IMR-90 (cell line): Measurements from ENCODE around the gene HSPB9. TPM values are rescaled to one million over a fixed set of nuclear protein-coding genes. Genes with fewer than 3 reads are reported as not detected.

Experiments
- ATAC-seq: fragments of 200-7000 bp; cut with Tn5 transposase; 2 replicates; pipeline ENCODE4 v1.9.1; 2020; ENCODE audit warnings: low read depth, mild to moderate bottlenecking, moderate library complexity
- BruUV-seq: library from RNA; stranded (reverse); fragments of 400-500 nt; replicated peaks from 2 replicates; lab custom pipeline; 2021; lab: Mats Ljungman, UMichigan
- CTCF ChIA-PET: fragments of 300-600 bp; formaldehyde crosslinking; extraction: SDS; loops from one replicate; lab custom pipeline; 2021; ENCODE audit warnings: antibody characterized with exemption; lab: Yijun Ruan, JAX
- POLR2A ChIA-PET: fragments of 300-600 bp; sonication (Branson Sonifier 250); formaldehyde crosslinking; loops from one replicate; lab custom pipeline; 2022; ENCODE audit warnings: antibody characterized with exemption; ENCODE audit not compliant: unreplicated experiment; lab: Charles Lee
- DNase-seq: peaks from one replicate; pipeline ENCODE4 v3.0.0; 2013
- H2AFZ ChIP-seq: replicated peaks from 2 replicates; pipeline ENCODE3; 2013; ENCODE audit warnings: low read length, mild to moderate bottlenecking; ENCODE audit not compliant: poor library complexity
- H2AK5ac ChIP-seq: 2 replicates; pipeline ENCODE4 v1.6.1; 2013; ENCODE audit warnings: low read depth, low read length, inconsistent platforms
- H2AK9ac ChIP-seq: replicated peaks from 2 replicates; pipeline ENCODE3; 2013; ENCODE audit warnings: mild to moderate bottlenecking, low read depth, low read length, moderate library complexity; ENCODE audit not compliant: poor library complexity
- H2BK120ac ChIP-seq: 2 replicates; pipeline ENCODE4 v1.6.1; 2013; ENCODE audit warnings: low read depth, low read length, inconsistent platforms
- H2BK15ac ChIP-seq: 3 replicates; pipeline ENCODE4 v1.6.1; 2013; ENCODE audit warnings: low read depth, low read length, inconsistent platforms
- H2BK20ac ChIP-seq: 2 replicates; pipeline ENCODE4 v1.6.1; 2013; ENCODE audit warnings: low read depth, mild to moderate bottlenecking, inconsistent platforms, low read length, moderate library complexity
- H2BK5ac ChIP-seq: 2 replicates; pipeline ENCODE4 v1.6.1; 2013; ENCODE audit warnings: mild to moderate bottlenecking, low read depth, low read length, inconsistent platforms; ENCODE audit not compliant: poor library complexity, severe bottlenecking
- H3K14ac ChIP-seq: replicated peaks from 2 replicates; pipeline ENCODE4 v1.6.1; 2013; ENCODE audit warnings: low read depth, low read length, inconsistent platforms
- H3K18ac ChIP-seq: 2 replicates; pipeline ENCODE4 v1.6.1; 2013; ENCODE audit warnings: low read depth, low read length, control low read depth
- H3K23ac ChIP-seq: 2 replicates; pipeline ENCODE4 v1.6.1; 2013; ENCODE audit warnings: low read depth, low read length, inconsistent platforms
- H3K27ac ChIP-seq: 2 replicates; pipeline ENCODE4 v1.5.1; 2013; ENCODE audit warnings: mild to moderate bottlenecking, control low read depth, low read length; ENCODE audit not compliant: insufficient read depth
- H3K27me3 ChIP-seq: 2 replicates; pipeline ENCODE4 v1.6.1; 2013; ENCODE audit warnings: low read length; ENCODE audit not compliant: control insufficient read depth, insufficient read depth
- H3K36me3 ChIP-seq: 2 replicates; pipeline ENCODE4 v1.6.1; 2013; ENCODE audit warnings: low read length, mixed read lengths; ENCODE audit not compliant: control insufficient read depth, insufficient read depth
- H3K4ac ChIP-seq: 2 replicates; pipeline ENCODE4 v1.6.1; 2013; ENCODE audit warnings: low read depth, low read length, inconsistent platforms
- H3K4me1 ChIP-seq: 2 replicates; pipeline ENCODE4 v1.6.1; 2013; ENCODE audit warnings: low read length, mixed read lengths; ENCODE audit not compliant: control insufficient read depth, insufficient read depth
- H3K4me2 ChIP-seq: 2 replicates; pipeline ENCODE4 v1.6.1; 2013; ENCODE audit warnings: low read depth, mild to moderate bottlenecking, control low read depth, low read length, moderate library complexity
- H3K4me3 ChIP-seq: 2 replicates; pipeline ENCODE4 v1.5.1; 2013; ENCODE audit warnings: low read depth, mild to moderate bottlenecking, control low read depth, low read length, moderate library complexity; ENCODE audit not compliant: insufficient read depth
- H3K56ac ChIP-seq: 2 replicates; pipeline ENCODE4 v1.6.1; 2013; ENCODE audit warnings: low read length, inconsistent platforms; ENCODE audit not compliant: insufficient read depth; ENCODE audit errors: extremely low read depth
- H3K79me1 ChIP-seq, 2 experiments: 2 replicates each; pipeline ENCODE4 v1.6.1; 2013; ENCODE audit warnings: low read length in 2 of 2, inconsistent platforms in 1 of 2, low read depth in 1 of 2
- H3K9ac ChIP-seq: 2 replicates; pipeline ENCODE4 v1.6.1; 2013; ENCODE audit warnings: low read depth, low read length, control low read depth
- H3K9me1 ChIP-seq: 2 replicates; pipeline ENCODE4 v1.6.1; 2013; ENCODE audit warnings: low read length, inconsistent platforms; ENCODE audit not compliant: insufficient read depth
- H3K9me3 ChIP-seq: 2 replicates; pipeline ENCODE4 v1.6.1; 2013; ENCODE audit warnings: low read length; ENCODE audit not compliant: control insufficient read depth, insufficient read depth
- H4K20me1 ChIP-seq: 2 replicates; pipeline ENCODE4 v1.6.1; 2013; ENCODE audit warnings: low read length, inconsistent platforms; ENCODE audit not compliant: insufficient read depth
- H4K5ac ChIP-seq: 2 replicates; pipeline ENCODE4 v1.6.1; 2013; ENCODE audit warnings: mild to moderate bottlenecking, low read depth, low read length, control low read depth
- H4K8ac ChIP-seq, 2 experiments: 2 replicates each; pipeline ENCODE4 v1.6.1; 2013; ENCODE audit warnings: low read depth in 2 of 2, low read length in 2 of 2, control low read depth in 1 of 2, inconsistent platforms in 1 of 2
- H4K91ac ChIP-seq: 2 replicates; pipeline ENCODE4 v1.6.1; 2013; ENCODE audit warnings: low read depth, low read length, inconsistent platforms; ENCODE audit not compliant: insufficient read depth
- CEBPB ChIP-seq: IDR thresholded peaks from 2 replicates; pipeline ENCODE4 v1.6.1; 2012; ENCODE audit warnings: low read depth, low read length, improper control_type of control experiment
- CHD1 ChIP-seq: IDR thresholded peaks from 2 replicates; pipeline ENCODE4 v1.6.1; 2012; ENCODE audit warnings: low read depth, low read length, improper control_type of control experiment
- FOS ChIP-seq: fragments of 150-350 bp; IDR thresholded peaks from 2 replicates; pipeline ENCODE4 v1.6.1; 2016; ENCODE audit warnings: low read depth, low read length
- MAFK ChIP-seq: IDR thresholded peaks from 2 replicates; pipeline ENCODE4 v1.6.1; 2012; ENCODE audit warnings: low read depth, low read length, improper control_type of control experiment
- MAZ ChIP-seq: IDR thresholded peaks from 2 replicates; pipeline ENCODE4 v1.6.1; 2012; ENCODE audit warnings: low read depth, mild to moderate bottlenecking, low read length, improper control_type of control experiment, moderate library complexity, borderline replicate concordance
- MXI1 ChIP-seq: IDR thresholded peaks from 2 replicates; pipeline ENCODE4 v1.6.1; 2012; ENCODE audit warnings: low read depth, mild to moderate bottlenecking, low read length, moderate library complexity, borderline replicate concordance
- NFE2L2 ChIP-seq: fragments of 150-350 bp; IDR thresholded peaks from 2 replicates; pipeline ENCODE4 v1.6.1; 2016; ENCODE audit warnings: low read depth, mild to moderate bottlenecking, low read length
- POLR2A ChIP-seq: IDR thresholded peaks from 2 replicates; pipeline ENCODE4 v1.6.1; 2012; ENCODE audit warnings: mild to moderate bottlenecking, low read depth, low read length
- RAD21 ChIP-seq: IDR thresholded peaks from 2 replicates; pipeline ENCODE4 v1.6.1; 2012; ENCODE audit warnings: low read length, improper control_type of control experiment
- RCOR1 ChIP-seq: IDR thresholded peaks from 2 replicates; pipeline ENCODE4 v1.6.1; 2012; ENCODE audit warnings: mild to moderate bottlenecking, low read length, improper control_type of control experiment; ENCODE audit not compliant: insufficient replicate concordance
- RFX5 ChIP-seq: IDR thresholded peaks from 2 replicates; pipeline ENCODE4 v1.8.0; 2012; ENCODE audit warnings: low read depth, mild to moderate bottlenecking, low read length, moderate library complexity
- SMC3 ChIP-seq: fragments of 150-350 bp; IDR thresholded peaks from 2 replicates; pipeline ENCODE4 v1.6.1; 2016; ENCODE audit warnings: low read depth, mild to moderate bottlenecking, antibody characterized with exemption, low read length, moderate library complexity
- WGBS, 2 experiments: methylation state at CpG; one replicate each; pipeline versions ENCODE4 v1.1.5 to v1.1.7; 2013; ENCODE audit warnings: missing lambda C conversion rate in 2 of 2; ENCODE audit not compliant: insufficient read length in 1 of 2; ENCODE audit errors: extremely low coverage in 2 of 2; 5-methylcytosine and 5-hydroxymethylcytosine counted together
- dilution Hi-C: fragments of 300-500 bp; cut with HindIII; formaldehyde crosslinking; loops from one replicate; pipeline ENCODE4 v1.14.3; 2018; ENCODE audit warnings: low sequenced_read_pairs; ENCODE audit not compliant: unreplicated experiment
- in situ Hi-C: fragments of 300-500 bp; cut with MboI; formaldehyde crosslinking; loops from 3 replicates; pipeline ENCODE4 v1.14.3; 2019; ENCODE audit warnings: low sequenced_read_pairs, inconsistent platforms, mixed read lengths
- intact Hi-C: fragments of 100-400 bp; cut with micrococcal nuclease; formaldehyde crosslinking; loops from 2 replicates; pipeline ENCODE4 v1.10.0; 2022
- polyA plus RNA-seq, 3 experiments: library from polyadenylated mRNA; depleted of rRNA; stranded (reverse); fragments of >200 nt; gene quantifications; 2 replicates each; pipeline ENCODE4 v1.2.3, GENCODE V29; 2012; ENCODE audit warnings: low replicate concordance in 1 of 3
- total RNA-seq: library from RNA; depleted of rRNA; stranded (reverse); fragments of >200 nt; gene quantifications from 2 replicates; pipeline ENCODE4 v1.2.3, GENCODE V29; 2012
- TF ChIP-seq, protein P1 (sequence below): fragments of 150-350 bp; IDR thresholded peaks from 2 replicates; pipeline ENCODE4 v1.6.1; 2016; ENCODE audit warnings: low read depth, mild to moderate bottlenecking, low read length, moderate library complexity, borderline replicate concordance
- TF ChIP-seq, protein P2 (sequence below): fragments of 150-350 bp; IDR thresholded peaks from 2 replicates; pipeline ENCODE4 v1.6.1; 2017; ENCODE audit warnings: mild to moderate bottlenecking, antibody characterized with exemption, low read length, low read depth
- TF ChIP-seq, protein P3 (sequence below): conservative IDR thresholded peaks from 2 replicates; pipeline ENCODE4 v1.5.1; 2012; ENCODE audit warnings: mild to moderate bottlenecking, low read depth, low read length, improper control_type of control experiment

The HSPB9 gene
- total and polyA plus RNA-seq, 2 of the 4 experiments (the other 2 are of a cell fraction): not detected

DNA sequence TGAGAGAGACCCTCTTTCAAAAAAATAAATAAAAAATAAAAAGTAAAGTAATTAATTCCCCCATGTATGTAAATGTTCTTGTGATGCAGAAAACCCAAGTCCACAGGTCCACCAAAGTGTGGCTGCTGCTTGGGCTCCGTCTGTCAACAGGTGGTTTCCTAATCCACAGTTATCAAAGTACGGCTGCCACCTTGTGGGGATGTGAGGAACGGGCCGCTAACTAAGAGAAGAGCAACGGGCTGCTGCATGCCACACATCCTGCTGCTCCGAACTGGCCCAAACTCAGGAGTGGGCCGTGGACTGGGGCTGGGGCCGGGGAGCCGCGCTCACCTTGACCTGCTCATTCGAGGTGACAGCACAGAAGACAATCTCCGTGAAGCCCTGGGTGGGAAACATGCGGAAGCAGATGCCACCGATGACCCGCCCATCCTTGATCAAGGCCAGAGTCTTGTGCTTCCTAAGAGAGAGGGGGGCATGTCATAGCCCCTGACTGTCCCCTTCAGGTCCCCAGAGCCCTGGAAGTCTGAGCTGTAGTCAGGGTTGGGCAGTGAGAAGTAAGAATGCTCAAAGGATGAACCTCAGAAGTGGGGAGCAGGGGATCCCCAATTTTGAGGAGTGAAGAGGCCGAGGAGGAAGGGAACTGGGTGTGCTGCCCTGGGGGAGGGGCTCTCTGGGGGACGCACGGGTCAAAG, 5.8 kb upstream of the HSPB9 start:
- H3K23ac ChIP-seq: no peak overlapping the region
- dilution Hi-C loops (no loop called here), in situ Hi-C loops (no loop called here), intact Hi-C loops (loop anchor here (1.0 kb wide), 2 partner anchors 92 to 154 kb away; no protein-coding TSS in a partner anchor)
- peaks cover 11% of the 10 kb centered on the region for H3K4me1 ChIP-seq
- H4K8ac ChIP-seq: no peak overlapping the region
- ChIA-PET POLR2A (no interaction called here), CTCF (no interaction called here)
- peaks cover 4% of the 10 kb centered on the region; the same call in 1 of the 2 replicates for H3K9me1 ChIP-seq
- no TSS peak for BruUV-seq
- no peak overlapping the region for H3K56ac ChIP-seq
- no peak overlapping the region for H2BK15ac ChIP-seq
- H3K4me3 ChIP-seq: no peak overlapping the region
- H2BK5ac ChIP-seq: no peak overlapping the region
- 55% methylated on average over 9 of the region's 18 CpGs; no CpG with 5 or more reads in 1 of the 2 experiments for WGBS, 2 experiments
- peaks cover 3% of the 10 kb centered on the region; the same call in 1 of the 2 replicates for H4K20me1 ChIP-seq
- peak overlapping the region; percentile 4 for H2AK9ac ChIP-seq
- no peak overlapping the region for H3K4me2 ChIP-seq
- H3K27me3 ChIP-seq: no peaks in the 10 kb centered on the region
- peaks cover 23% of the 10 kb centered on the region for H3K36me3 ChIP-seq
- H3K9ac ChIP-seq: no peak overlapping the region
- no peak overlapping the region for H2BK120ac ChIP-seq
- H3K79me1 ChIP-seq: peaks cover 10 to 12% of the 10 kb centered on the region in 2 experiments; a peak in 3 of 4 replicates
- H4K5ac ChIP-seq: no peak overlapping the region
- peak; percentile 44 for ATAC-seq
- no peak overlapping the region for H2BK20ac ChIP-seq
- peak overlapping the region; percentile 50 for H2AFZ ChIP-seq
- no peak overlapping the region for H3K27ac ChIP-seq
- 0 out of 2 replicates have a peak overlapping the region, but pooled peaks have one; percentile 38 for H2AK5ac ChIP-seq
- no peak overlapping the region for H3K18ac ChIP-seq
- no peaks in the 10 kb centered on the region for H3K9me3 ChIP-seq
- no peak overlapping the region for H4K91ac ChIP-seq
- DNase-seq: peak; percentile 79
- H3K4ac ChIP-seq: no peak overlapping the region
- no peak overlapping the region for H3K14ac ChIP-seq
- TF ChIP-seq, protein P1, sequence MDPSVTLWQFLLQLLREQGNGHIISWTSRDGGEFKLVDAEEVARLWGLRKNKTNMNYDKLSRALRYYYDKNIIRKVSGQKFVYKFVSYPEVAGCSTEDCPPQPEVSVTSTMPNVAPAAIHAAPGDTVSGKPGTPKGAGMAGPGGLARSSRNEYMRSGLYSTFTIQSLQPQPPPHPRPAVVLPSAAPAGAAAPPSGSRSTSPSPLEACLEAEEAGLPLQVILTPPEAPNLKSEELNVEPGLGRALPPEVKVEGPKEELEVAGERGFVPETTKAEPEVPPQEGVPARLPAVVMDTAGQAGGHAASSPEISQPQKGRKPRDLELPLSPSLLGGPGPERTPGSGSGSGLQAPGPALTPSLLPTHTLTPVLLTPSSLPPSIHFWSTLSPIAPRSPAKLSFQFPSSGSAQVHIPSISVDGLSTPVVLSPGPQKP: no peak
- TF ChIP-seq POLR2A: no peak
- no peak for TF ChIP-seq MAFK
- no peak for TF ChIP-seq CHD1
- no peak for TF ChIP-seq RCOR1
- TF ChIP-seq CEBPB: peak; percentile 47; the same call in 1 of the 2 replicates
- peak; percentile 83 for TF ChIP-seq SMC3
- no peak for TF ChIP-seq MAZ
- TF ChIP-seq, protein P2, sequence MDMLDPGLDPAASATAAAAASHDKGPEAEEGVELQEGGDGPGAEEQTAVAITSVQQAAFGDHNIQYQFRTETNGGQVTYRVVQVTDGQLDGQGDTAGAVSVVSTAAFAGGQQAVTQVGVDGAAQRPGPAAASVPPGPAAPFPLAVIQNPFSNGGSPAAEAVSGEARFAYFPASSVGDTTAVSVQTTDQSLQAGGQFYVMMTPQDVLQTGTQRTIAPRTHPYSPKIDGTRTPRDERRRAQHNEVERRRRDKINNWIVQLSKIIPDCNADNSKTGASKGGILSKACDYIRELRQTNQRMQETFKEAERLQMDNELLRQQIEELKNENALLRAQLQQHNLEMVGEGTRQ: no peak
- peak; percentile 84 for TF ChIP-seq RAD21
- no peak for TF ChIP-seq NFE2L2
- TF ChIP-seq FOS: no peak
- TF ChIP-seq RFX5: no peak
- TF ChIP-seq, protein P3, sequence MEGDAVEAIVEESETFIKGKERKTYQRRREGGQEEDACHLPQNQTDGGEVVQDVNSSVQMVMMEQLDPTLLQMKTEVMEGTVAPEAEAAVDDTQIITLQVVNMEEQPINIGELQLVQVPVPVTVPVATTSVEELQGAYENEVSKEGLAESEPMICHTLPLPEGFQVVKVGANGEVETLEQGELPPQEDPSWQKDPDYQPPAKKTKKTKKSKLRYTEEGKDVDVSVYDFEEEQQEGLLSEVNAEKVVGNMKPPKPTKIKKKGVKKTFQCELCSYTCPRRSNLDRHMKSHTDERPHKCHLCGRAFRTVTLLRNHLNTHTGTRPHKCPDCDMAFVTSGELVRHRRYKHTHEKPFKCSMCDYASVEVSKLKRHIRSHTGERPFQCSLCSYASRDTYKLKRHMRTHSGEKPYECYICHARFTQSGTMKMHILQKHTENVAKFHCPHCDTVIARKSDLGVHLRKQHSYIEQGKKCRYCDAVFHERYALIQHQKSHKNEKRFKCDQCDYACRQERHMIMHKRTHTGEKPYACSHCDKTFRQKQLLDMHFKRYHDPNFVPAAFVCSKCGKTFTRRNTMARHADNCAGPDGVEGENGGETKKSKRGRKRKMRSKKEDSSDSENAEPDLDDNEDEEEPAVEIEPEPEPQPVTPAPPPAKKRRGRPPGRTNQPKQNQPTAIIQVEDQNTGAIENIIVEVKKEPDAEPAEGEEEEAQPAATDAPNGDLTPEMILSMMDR: peak; percentile 88
- TF ChIP-seq MXI1: 0 out of 2 replicates have a peak, but pooled peaks have one; percentile 11
